GM12878 (cell line): Measurements from ENCODE around the gene ADAM10. TPM values are rescaled to one million over a fixed set of nuclear protein-coding genes. Genes with fewer than 3 reads are reported as not detected.

ENCODE experiments used
- ATAC-seq: fragments of 200-7000 bp; cut with Tn5 transposase; 3 replicates; pipeline ENCODE4 v1.9.1; 2020; ENCODE audit warnings: mild to moderate bottlenecking, moderate library complexity
- BruUV-seq: library from RNA; stranded (reverse); fragments of 400-500 nt; replicated peaks from 2 replicates; lab custom pipeline; 2021; lab: Mats Ljungman, UMichigan
- CTCF ChIA-PET: fragments of 300-600 bp; sonication (Branson Sonifier 250); formaldehyde crosslinking; extraction: SDS; loops from one replicate; lab custom pipeline; 2021; ENCODE audit warnings: inconsistent platforms; lab: Yijun Ruan, JAX
- POLR2A ChIA-PET: fragments of 350-600 bp; formaldehyde crosslinking; extraction: SDS; loops from one replicate; lab custom pipeline; 2021; ENCODE audit warnings: inconsistent platforms; lab: Charles Lee
- RAD21 ChIA-PET: fragments of 300-600 bp; sonication (Branson Sonifier 250); formaldehyde crosslinking; loops from one replicate; lab custom pipeline; 2023; ENCODE audit warnings: antibody characterized with exemption; ENCODE audit not compliant: unreplicated experiment; lab: Charles Lee
- SMC1A ChIA-PET: fragments of 300-600 bp; sonication (Branson Sonifier 250); formaldehyde crosslinking; loops from one replicate; lab custom pipeline; 2023; ENCODE audit not compliant: unreplicated experiment, uncharacterized antibody; lab: Charles Lee
- DNase-seq: peaks from one replicate; pipeline ENCODE4 v3.0.0-alpha.2; 2011; ENCODE audit warnings: low read depth, low spot score
- FAIRE-seq: peaks from 3 replicates; lab custom pipeline; 2011; peaks lifted over from hg19 to GRCh38; lab: Jason Lieb, UNC
- H2AFZ ChIP-seq: 2 replicates; pipeline ENCODE4 v1.6.0; 2011; ENCODE audit warnings: low read depth, low read length, control low read depth; ENCODE audit not compliant: control insufficient read depth
- H3K27ac ChIP-seq: 2 replicates; pipeline ENCODE4 v1.5.1; 2011; ENCODE audit warnings: control low read depth; ENCODE audit not compliant: control insufficient read depth, insufficient read depth
- H3K27me3 ChIP-seq, 2 experiments: replicated peaks in 1 of 2; 2 replicates each; pipeline versions ENCODE4 v1.6.0 to v1.6.1; 2011; ENCODE audit warnings: low read length in 1 of 2; ENCODE audit not compliant: control insufficient read depth in 2 of 2, insufficient read depth in 2 of 2
- H3K36me3 ChIP-seq, 2 experiments: 2 replicates each; pipeline ENCODE4 v1.5.1; 2011; ENCODE audit warnings: low read length in 1 of 2; ENCODE audit not compliant: control insufficient read depth in 2 of 2, insufficient read depth in 2 of 2
- H3K4me1 ChIP-seq: 2 replicates; pipeline ENCODE4 v1.6.1; 2011; ENCODE audit warnings: mild to moderate bottlenecking, low read length, moderate library complexity, mixed read lengths; ENCODE audit not compliant: control insufficient read depth, insufficient read depth
- H3K4me2 ChIP-seq: 2 replicates; pipeline ENCODE4 v1.6.0; 2011; ENCODE audit warnings: control low read depth; ENCODE audit not compliant: control insufficient read depth, insufficient read depth
- H3K4me3 ChIP-seq: fragments of 200-600 bp; sonication (generic); 2 replicates; pipeline ENCODE4 v1.5.1; 2016
- H3K79me2 ChIP-seq: 2 replicates; pipeline ENCODE4 v1.6.0; 2011; ENCODE audit warnings: low read length; ENCODE audit not compliant: control insufficient read depth, insufficient read depth
- H3K9ac ChIP-seq: 2 replicates; pipeline ENCODE4 v1.8.0; 2011; ENCODE audit warnings: low read length, control low read depth, mixed read lengths; ENCODE audit not compliant: control insufficient read depth, insufficient read depth
- H3K9me3 ChIP-seq: replicated peaks from 3 replicates; pipeline ENCODE4 v1.5.1; 2011; ENCODE audit warnings: mild to moderate bottlenecking, low read length; ENCODE audit not compliant: control insufficient read depth, insufficient read depth
- H4K20me1 ChIP-seq: 2 replicates; pipeline ENCODE4 v1.6.0; 2011; ENCODE audit not compliant: control insufficient read depth, insufficient read depth
- CBX5 ChIP-seq: sonication (generic); IDR thresholded peaks from 2 replicates; pipeline ENCODE4 v1.6.1; 2016; ENCODE audit warnings: low read depth, moderate library complexity, mild to moderate bottlenecking, inconsistent platforms
- CHD4 ChIP-seq: fragments of 200-600 bp; sonication (generic); IDR thresholded peaks from 2 replicates; pipeline ENCODE4 v1.6.1; 2016; ENCODE audit warnings: mild to moderate bottlenecking
- ETV6 ChIP-seq, 2 experiments: fragments of 450-650 bp in 1 of 2; IDR thresholded peaks in 1 of 2; conservative IDR thresholded peaks in 1 of 2; 2 replicates each; pipeline ENCODE4 v1.6.1; 2014; ENCODE audit warnings: antibody characterized with exemption in 1 of 2, borderline replicate concordance in 1 of 2, low read depth in 1 of 2, mild to moderate bottlenecking in 1 of 2, moderate library complexity in 1 of 2
- EZH2 ChIP-seq: IDR thresholded peaks from 2 replicates; pipeline ENCODE4 v1.6.1; 2012; ENCODE audit warnings: low read depth, mild to moderate bottlenecking, control low read depth, inconsistent platforms, low read length, borderline replicate concordance; ENCODE audit not compliant: control insufficient read depth
- HDAC2 ChIP-seq: fragments of 200-600 bp; sonication (generic); IDR thresholded peaks from 2 replicates; pipeline ENCODE4 v1.6.1; 2017
- IRF4 ChIP-seq: IDR thresholded peaks from 2 replicates; pipeline ENCODE4 v1.6.1; 2011; ENCODE audit warnings: low read depth, low read length
- MYC ChIP-seq: IDR thresholded peaks from 2 replicates; pipeline ENCODE4 v1.6.1; 2011; ENCODE audit warnings: mild to moderate bottlenecking, low read length, moderate library complexity, inconsistent platforms; ENCODE audit not compliant: insufficient read depth, insufficient replicate concordance, insufficient read length, severe bottlenecking
- NFYA ChIP-seq: IDR thresholded peaks from 2 replicates; pipeline ENCODE4 v1.6.1; 2011; ENCODE audit warnings: low read depth, mild to moderate bottlenecking, low read length, improper control_type of control experiment, borderline replicate concordance
- SIN3A ChIP-seq: IDR thresholded peaks from 2 replicates; pipeline ENCODE4 v1.6.1; 2012; ENCODE audit warnings: low read depth, low read length, improper control_type of control experiment
- SPI1 ChIP-seq: IDR thresholded peaks from 2 replicates; pipeline ENCODE4 v1.6.1; 2011; ENCODE audit warnings: low read depth, mild to moderate bottlenecking, low read length, moderate library complexity, borderline replicate concordance; ENCODE audit not compliant: insufficient read depth
- STAT1 ChIP-seq: fragments of 450-650 bp; conservative IDR thresholded peaks from 2 replicates; pipeline ENCODE4 v1.6.1; 2014; ENCODE audit warnings: antibody characterized with exemption, mild to moderate bottlenecking
- SUPT20H ChIP-seq: IDR thresholded peaks from 2 replicates; pipeline ENCODE4 v1.6.1; 2011; ENCODE audit warnings: low read depth, mild to moderate bottlenecking, low read length, moderate library complexity, borderline replicate concordance; ENCODE audit not compliant: control insufficient read depth
- TAF1 ChIP-seq: IDR thresholded peaks from 2 replicates; pipeline ENCODE4 v1.6.1; 2011; ENCODE audit warnings: mild to moderate bottlenecking, low read depth, low read length, borderline replicate concordance
- ZBED1 ChIP-seq: IDR thresholded peaks from 2 replicates; pipeline ENCODE4 v1.6.1; 2016; ENCODE audit warnings: borderline replicate concordance
- ZNF217 ChIP-seq: fragments of 450-650 bp; IDR thresholded peaks from 2 replicates; pipeline ENCODE4 v1.6.1; 2017; ENCODE audit warnings: antibody characterized with exemption, mild to moderate bottlenecking
- WGBS: methylation state at CpG from one replicate; pipeline ENCODE4 v1.1.6; 2016; ENCODE audit warnings: low lambda C conversion rate; ENCODE audit not compliant: insufficient replicate concordance, insufficient coverage; ENCODE audit errors: missing lambda C conversion rate; 5-methylcytosine and 5-hydroxymethylcytosine counted together
- in situ Hi-C: fragments of 300-500 bp; cut with MboI; formaldehyde crosslinking; loops from 9 replicates; pipeline ENCODE4 v1.14.3; 2018; ENCODE audit warnings: mixed read lengths
- intact Hi-C: fragments of 100-400 bp; cut with micrococcal nuclease; formaldehyde crosslinking; loops from one replicate; pipeline ENCODE4 v1.14.2; 2022; ENCODE audit not compliant: unreplicated experiment
- polyA plus RNA-seq, 11 experiments: library from polyadenylated mRNA; depleted of rRNA in 4 of 11; unstranded in 6 of 11; stranded (reverse) in 5 of 11; fragments of >200 nt; fragmentation: Nextera tagmentation in 4 of 11; fragmentation: Illumina TruSeq in 1 of 11; extraction: Ambion mirVana in 4 of 11; extraction: Trizol in 1 of 11; gene quantifications; 1 replicate in 1 of 11; 2 replicates in 10 of 11; pipeline versions ENCODE4 v1.2.1 to v1.2.3, GENCODE V29; 2011 to 2016; ENCODE audit warnings: inconsistent platforms in 2 of 11, missing spikeins in 2 of 11, low read depth in 1 of 11
- total RNA-seq, 4 experiments: library from RNA; depleted of rRNA in 3 of 4; stranded (reverse); fragments of >200 nt in 3 of 4; fragmentation: Illumina TruSeq in 1 of 4; extraction: Trizol in 1 of 4; gene quantifications; 2 replicates each; pipeline versions ENCODE4 v1.2.1 to v1.2.3, GENCODE V29; 2013 to 2021
- TF ChIP-seq, protein P1 (sequence below): fragments of 450-650 bp; IDR thresholded peaks from 2 replicates; pipeline ENCODE4 v1.6.1; 2016; ENCODE audit warnings: mild to moderate bottlenecking
- TF ChIP-seq, protein P2 (sequence below): fragments of 450-650 bp; IDR thresholded peaks from 2 replicates; pipeline ENCODE4 v1.6.1; 2017; ENCODE audit warnings: borderline replicate concordance

ADAM10 gene
- total and polyA plus RNA-seq, 10 of the 15 experiments (the other 5 are each of a cell fraction or from before 2014, with no cell fraction given) = 10.0 to 88.9 (median 51.7) TPM

DNA sequence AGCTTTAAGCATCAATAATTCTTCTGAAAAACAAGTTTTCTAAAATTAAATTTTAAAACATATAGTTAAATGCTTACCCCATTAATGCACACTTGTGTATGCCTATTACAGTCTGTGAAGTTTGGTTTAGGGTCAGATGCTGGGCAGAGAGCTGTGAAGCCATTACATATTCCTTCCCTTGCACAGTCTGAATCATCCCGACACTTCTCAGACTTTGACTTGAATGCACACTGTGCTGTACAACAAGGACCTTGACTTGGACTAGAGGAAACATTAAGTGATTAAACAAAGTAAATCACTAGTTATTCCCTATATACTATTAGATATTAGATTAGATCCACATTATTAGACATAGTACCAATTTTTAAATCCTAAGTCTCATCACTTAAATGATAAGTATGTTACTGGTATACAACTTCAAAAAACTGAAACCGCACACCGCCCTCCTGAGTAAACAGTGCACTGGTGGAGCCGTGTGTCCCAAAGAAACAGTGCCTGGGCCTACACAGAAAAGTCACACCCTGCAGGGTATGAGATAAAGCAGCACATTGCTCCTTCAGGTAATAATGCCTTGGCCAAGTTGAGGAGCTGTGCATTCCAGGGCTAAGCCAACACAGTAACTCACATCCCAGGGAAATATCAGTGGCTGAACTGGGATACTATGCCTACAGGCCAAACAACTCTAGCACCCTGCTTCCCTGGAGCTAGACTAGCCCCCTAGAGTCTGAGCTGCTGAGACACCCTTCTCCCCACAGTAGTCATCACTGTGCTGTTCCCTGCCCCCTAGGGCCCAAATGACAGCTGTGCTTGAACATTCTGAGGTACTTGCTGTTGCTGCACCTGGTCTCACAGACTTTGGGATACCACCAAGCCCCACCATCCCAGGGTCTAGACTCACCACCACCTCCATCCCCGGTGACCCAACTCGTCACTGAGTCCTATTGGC is 137.5 kb downstream of the ADAM10 start:
- CTCF ChIA-PET = interaction anchor here (0.7 to 1.2 kb wide), 2 partner anchors 384 to 917 kb away, joined by 3 to 4 read pairs; no protein-coding TSS in a partner anchor

More for the DNA sequence above, 137.5 kb downstream of the ADAM10 start:
- Histone ChIP-seq H3K36me3 (peaks cover 2 to 18% of the 10 kb centered on the region in 2 experiments), H3K4me1 (no peaks in the 10 kb centered on the region), H2AFZ (no peak overlapping the region), H3K27ac (no peak overlapping the region), H3K9ac (no peak overlapping the region), H3K27me3 (no peaks in the 10 kb centered on the region), H3K9me3 (peaks cover 8% of the 10 kb centered on the region), H3K4me3 (no peak overlapping the region), H3K4me2 (no peak overlapping the region), H4K20me1 (no peaks in the 10 kb centered on the region), H3K79me2 (no peaks in the 10 kb centered on the region)
- no peak for FAIRE-seq
- no peak for ATAC-seq
- DNase-seq = no peak
- BruUV-seq = no TSS peak
- intact Hi-C loops = no loop called here
- RAD21 ChIA-PET = no interaction called here
- WGBS = 96% methylated on average over 6 of the region's 6 CpGs
- no peak for TF ChIP-seq EZH2
- TF ChIP-seq TAF1 = no peak
- no peak for TF ChIP-seq NFYA
- no peak for TF ChIP-seq SIN3A
- no peak for TF ChIP-seq SPI1
- TF ChIP-seq, protein P1, sequence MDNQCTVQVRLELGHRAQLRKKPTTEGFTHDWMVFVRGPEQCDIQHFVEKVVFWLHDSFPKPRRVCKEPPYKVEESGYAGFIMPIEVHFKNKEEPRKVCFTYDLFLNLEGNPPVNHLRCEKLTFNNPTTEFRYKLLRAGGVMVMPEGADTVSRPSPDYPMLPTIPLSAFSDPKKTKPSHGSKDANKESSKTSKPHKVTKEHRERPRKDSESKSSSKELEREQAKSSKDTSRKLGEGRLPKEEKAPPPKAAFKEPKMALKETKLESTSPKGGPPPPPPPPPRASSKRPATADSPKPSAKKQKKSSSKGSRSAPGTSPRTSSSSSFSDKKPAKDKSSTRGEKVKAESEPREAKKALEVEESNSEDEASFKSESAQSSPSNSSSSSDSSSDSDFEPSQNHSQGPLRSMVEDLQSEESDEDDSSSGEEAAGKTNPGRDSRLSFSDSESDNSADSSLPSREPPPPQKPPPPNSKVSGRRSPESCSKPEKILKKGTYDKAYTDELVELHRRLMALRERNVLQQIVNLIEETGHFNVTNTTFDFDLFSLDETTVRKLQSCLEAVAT = no peak
- no peak for TF ChIP-seq ETV6 (conservative IDR thresholded peaks at IDR 0.05 in 1 of 2, IDR thresholded peaks at IDR 0.05 in 1 of 2; ENCODE audit: borderline replicate concordance in 1 of 2, low read depth in 1 of 2)
- TF ChIP-seq ZBED1 = no peak
- no peak for TF ChIP-seq MYC
- no peak for TF ChIP-seq SUPT20H
- TF ChIP-seq CHD4 = no peak
- no peak for TF ChIP-seq STAT1
- TF ChIP-seq, protein P2, sequence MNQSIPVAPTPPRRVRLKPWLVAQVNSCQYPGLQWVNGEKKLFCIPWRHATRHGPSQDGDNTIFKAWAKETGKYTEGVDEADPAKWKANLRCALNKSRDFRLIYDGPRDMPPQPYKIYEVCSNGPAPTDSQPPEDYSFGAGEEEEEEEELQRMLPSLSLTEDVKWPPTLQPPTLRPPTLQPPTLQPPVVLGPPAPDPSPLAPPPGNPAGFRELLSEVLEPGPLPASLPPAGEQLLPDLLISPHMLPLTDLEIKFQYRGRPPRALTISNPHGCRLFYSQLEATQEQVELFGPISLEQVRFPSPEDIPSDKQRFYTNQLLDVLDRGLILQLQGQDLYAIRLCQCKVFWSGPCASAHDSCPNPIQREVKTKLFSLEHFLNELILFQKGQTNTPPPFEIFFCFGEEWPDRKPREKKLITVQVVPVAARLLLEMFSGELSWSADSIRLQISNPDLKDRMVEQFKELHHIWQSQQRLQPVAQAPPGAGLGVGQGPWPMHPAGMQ = no peak
- TF ChIP-seq ZNF217 = no peak
- no peak for TF ChIP-seq CBX5
- TF ChIP-seq IRF4 = no peak
- no peak for TF ChIP-seq HDAC2
- in situ Hi-C loops = no loop called here
- SMC1A ChIA-PET = no interaction called here
- POLR2A ChIA-PET = interaction anchor here (0.5 kb wide), 1 partner anchor 275 kb away, joined by 3 read pairs; no protein-coding TSS in a partner anchor
